Loucy (cell line): ENCODE measurements around the gene NHLRC4.

ENCODE experiments used
- H2AFZ ChIP-seq: fragments of 200-600 bp; sonication (generic); 2 replicates; pipeline ENCODE4 v1.6.0; 2016; ENCODE audit warnings: antibody characterized with exemption, mild to moderate bottlenecking, low read length, moderate library complexity
- H3F3A ChIP-seq: fragments of 200-600 bp; 2 replicates; pipeline ENCODE4 v1.6.0; 2016; ENCODE audit warnings: antibody characterized with exemption, low read depth, mild to moderate bottlenecking
- H3K27me3 ChIP-seq: fragments of 200-600 bp; sonication (generic); 2 replicates; pipeline ENCODE4 v1.6.1; 2014; ENCODE audit warnings: low read length, mild to moderate bottlenecking; ENCODE audit not compliant: insufficient read depth, poor library complexity, severe bottlenecking
- H3K36me3 ChIP-seq: fragments of 200-600 bp; sonication (generic); 2 replicates; pipeline ENCODE4 v1.6.1; 2016; ENCODE audit warnings: low read length; ENCODE audit not compliant: insufficient read depth
- H3K4me1 ChIP-seq: fragments of 200-600 bp; sonication (generic); 2 replicates; pipeline ENCODE4 v1.5.1; 2014; ENCODE audit warnings: low read length, mild to moderate bottlenecking; ENCODE audit not compliant: insufficient read depth, poor library complexity, severe bottlenecking
- H3K4me2 ChIP-seq: fragments of 200-600 bp; sonication (generic); 2 replicates; pipeline ENCODE4 v1.6.0; 2014; ENCODE audit warnings: antibody characterized with exemption, low read length, low read depth, mild to moderate bottlenecking; ENCODE audit not compliant: poor library complexity, severe bottlenecking
- H3K4me3 ChIP-seq: fragments of 200-600 bp; sonication (generic); 2 replicates; pipeline ENCODE4 v1.5.1; 2014; ENCODE audit warnings: low read length, mild to moderate bottlenecking, mixed read lengths; ENCODE audit not compliant: poor library complexity, severe bottlenecking
- H3K79me2 ChIP-seq: fragments of 200-600 bp; sonication (generic); 2 replicates; pipeline ENCODE4 v1.6.1; 2014; ENCODE audit warnings: low read length; ENCODE audit not compliant: insufficient read depth
- H3K9ac ChIP-seq: fragments of 200-600 bp; sonication (generic); 2 replicates; pipeline ENCODE4 v1.6.0; 2014; ENCODE audit warnings: mild to moderate bottlenecking, low read depth, low read length, moderate library complexity; ENCODE audit not compliant: poor library complexity, severe bottlenecking
- H3K9me2 ChIP-seq: fragments of 200-600 bp; sonication (generic); replicated peaks from 2 replicates; pipeline ENCODE4 v1.6.1; 2016; ENCODE audit warnings: low read depth, low read length, mixed read lengths
- H3K9me3 ChIP-seq: fragments of 200-600 bp; sonication (generic); 2 replicates; pipeline ENCODE4 v1.6.1; 2014; ENCODE audit warnings: mild to moderate bottlenecking, antibody characterized with exemption, low read length, low read depth; ENCODE audit not compliant: insufficient read depth
- H4K20me1 ChIP-seq: fragments of 200-600 bp; sonication (generic); 2 replicates; pipeline ENCODE4 v1.6.0; 2014; ENCODE audit warnings: antibody characterized with exemption, low read length, mild to moderate bottlenecking; ENCODE audit not compliant: insufficient read depth, poor library complexity, severe bottlenecking
- EZH2phosphoT487 ChIP-seq: fragments of 200-600 bp; IDR thresholded peaks from 2 replicates; pipeline ENCODE4 v1.6.1; 2018; ENCODE audit warnings: antibody characterized with exemption, mild to moderate bottlenecking, moderate library complexity, borderline replicate concordance
- TF ChIP-seq, protein P1 (sequence below): fragments of 200-600 bp; sonication (generic); conservative IDR thresholded peaks from 2 replicates; pipeline ENCODE4 v1.5.1; 2014; ENCODE audit warnings: mild to moderate bottlenecking, antibody characterized with exemption, low read length

Gene NHLRC4

DNA sequence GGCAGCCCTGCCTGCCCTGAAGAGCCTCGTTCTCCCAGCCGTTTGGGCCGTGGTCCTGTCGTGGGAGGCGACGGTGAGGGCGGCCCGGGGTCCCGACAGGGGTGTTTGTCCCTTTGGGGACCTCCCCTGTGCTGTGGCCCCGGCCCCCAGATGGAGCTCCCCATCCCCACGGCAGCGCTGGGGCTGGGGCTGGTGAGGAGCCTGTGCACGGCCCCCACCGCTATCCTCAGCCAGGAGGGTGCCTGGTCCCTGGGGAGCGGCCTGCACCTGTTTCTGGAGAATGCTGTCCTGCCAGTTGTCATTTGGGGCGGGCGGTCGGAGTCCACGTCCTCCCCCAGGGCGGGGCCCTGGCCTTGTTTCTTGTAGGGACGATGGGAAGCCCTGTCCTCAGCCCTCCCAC is 32.7 kb upstream of the NHLRC4 start:
- H3K9me3 ChIP-seq, result no peaks in the 10 kb centered on the region
- H3K79me2 ChIP-seq, result peaks cover 39% of the 10 kb centered on the region
- no peaks in the 10 kb centered on the region for H3F3A ChIP-seq
- H3K36me3 ChIP-seq, result no peaks in the 10 kb centered on the region
- TF ChIP-seq EZH2phosphoT487, result no peak
- TF ChIP-seq, protein P1, sequence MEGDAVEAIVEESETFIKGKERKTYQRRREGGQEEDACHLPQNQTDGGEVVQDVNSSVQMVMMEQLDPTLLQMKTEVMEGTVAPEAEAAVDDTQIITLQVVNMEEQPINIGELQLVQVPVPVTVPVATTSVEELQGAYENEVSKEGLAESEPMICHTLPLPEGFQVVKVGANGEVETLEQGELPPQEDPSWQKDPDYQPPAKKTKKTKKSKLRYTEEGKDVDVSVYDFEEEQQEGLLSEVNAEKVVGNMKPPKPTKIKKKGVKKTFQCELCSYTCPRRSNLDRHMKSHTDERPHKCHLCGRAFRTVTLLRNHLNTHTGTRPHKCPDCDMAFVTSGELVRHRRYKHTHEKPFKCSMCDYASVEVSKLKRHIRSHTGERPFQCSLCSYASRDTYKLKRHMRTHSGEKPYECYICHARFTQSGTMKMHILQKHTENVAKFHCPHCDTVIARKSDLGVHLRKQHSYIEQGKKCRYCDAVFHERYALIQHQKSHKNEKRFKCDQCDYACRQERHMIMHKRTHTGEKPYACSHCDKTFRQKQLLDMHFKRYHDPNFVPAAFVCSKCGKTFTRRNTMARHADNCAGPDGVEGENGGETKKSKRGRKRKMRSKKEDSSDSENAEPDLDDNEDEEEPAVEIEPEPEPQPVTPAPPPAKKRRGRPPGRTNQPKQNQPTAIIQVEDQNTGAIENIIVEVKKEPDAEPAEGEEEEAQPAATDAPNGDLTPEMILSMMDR, result no peak
- H3K4me1 ChIP-seq, result no peaks in the 10 kb centered on the region
- no peaks in the 10 kb centered on the region for H3K27me3 ChIP-seq
- no peak overlapping the region for H3K4me3 ChIP-seq
- peaks cover 13% of the 10 kb centered on the region for H4K20me1 ChIP-seq
- H3K9ac ChIP-seq, result no peak overlapping the region
- no peak overlapping the region for H3K4me2 ChIP-seq
- H2AFZ ChIP-seq, result no peak overlapping the region
- no peaks in the 10 kb centered on the region for H3K9me2 ChIP-seq

DNA sequence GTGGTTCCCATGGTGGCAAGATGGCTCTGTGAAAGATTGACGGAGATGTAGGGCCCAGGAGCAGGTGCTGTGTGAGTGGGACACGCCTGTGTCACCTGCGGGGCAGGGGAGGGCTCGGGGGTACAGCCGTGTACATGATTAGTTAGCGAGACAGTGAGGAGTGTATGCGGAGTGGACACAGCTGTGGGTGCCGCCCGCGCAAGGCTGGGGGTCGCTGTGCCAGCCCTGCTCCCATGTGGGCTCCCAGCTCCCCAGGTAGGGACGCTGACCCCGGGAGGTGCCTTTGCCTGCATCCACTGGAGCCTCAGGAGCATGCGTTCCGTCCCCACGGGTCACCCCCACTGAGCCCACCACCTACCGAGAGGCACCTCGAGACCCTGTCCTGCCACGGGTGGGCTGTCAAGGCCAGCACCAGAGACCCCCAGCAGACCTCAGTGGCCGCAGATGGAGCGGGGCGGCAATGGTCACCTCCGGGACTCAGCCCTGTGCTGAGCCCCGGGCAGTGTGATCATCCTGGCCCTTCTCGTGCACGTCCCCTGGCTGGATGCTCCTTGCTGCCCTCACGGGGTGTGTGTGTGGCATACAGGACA is 31.9 kb upstream of the NHLRC4 start:
- Histone ChIP-seq H3K27me3 (no peaks in the 10 kb centered on the region), H3K4me3 (no peak overlapping the region), H3K4me2 (no peak overlapping the region), H3K36me3 (no peaks in the 10 kb centered on the region), H3K79me2 (peaks cover 31% of the 10 kb centered on the region), H4K20me1 (peaks cover 5% of the 10 kb centered on the region), H3K9ac (no peak overlapping the region), H3F3A (no peaks in the 10 kb centered on the region), H3K4me1 (no peaks in the 10 kb centered on the region), H3K9me2 (no peaks in the 10 kb centered on the region), H3K9me3 (no peaks in the 10 kb centered on the region), H2AFZ (no peak overlapping the region)
- TF ChIP-seq, protein P1, result no peak
- TF ChIP-seq EZH2phosphoT487, result no peak

GRCh38 chr16:535446-536405 is 31.1 kb upstream of the NHLRC4 start:
- Histone ChIP-seq H3K79me2 (peaks cover 23% of the 10 kb centered on the region; the same call in 1 of the 2 replicates), H3K36me3 (no peaks in the 10 kb centered on the region), H3K4me2 (no peak overlapping the region), H3K4me1 (no peaks in the 10 kb centered on the region), H4K20me1 (peaks cover 4% of the 10 kb centered on the region), H3K4me3 (no peak overlapping the region), H3K9me2 (no peaks in the 10 kb centered on the region), H3K27me3 (no peaks in the 10 kb centered on the region), H3K9ac (no peak overlapping the region), H3K9me3 (no peaks in the 10 kb centered on the region), H3F3A (no peaks in the 10 kb centered on the region), H2AFZ (no peak overlapping the region)
- TF ChIP-seq, protein P1, result no peak
- TF ChIP-seq EZH2phosphoT487, result no peak
